HepG2 (cell line): Measurements from ENCODE around the gene TMEM86B. TPM values are rescaled to one million over a fixed set of nuclear protein-coding genes. Genes with fewer than 3 reads are reported as not detected.

Experiments used
- ATAC-seq: fragments of 200-7000 bp; cut with Tn5 transposase; 3 replicates; pipeline ENCODE4 v1.9.1; 2020; ENCODE audit warnings: mild to moderate bottlenecking, moderate library complexity
- BruUV-seq: library from RNA; stranded (reverse); fragments of 400-500 nt; replicated peaks from 2 replicates; lab custom pipeline; 2021; lab: Mats Ljungman, UMichigan
- CTCF ChIA-PET: fragments of 300-600 bp; formaldehyde crosslinking; extraction: SDS; loops from one replicate; lab custom pipeline; 2021; ENCODE audit warnings: low total read pairs, inconsistent platforms, low intra/inter-chr PET ratio; lab: Yijun Ruan, JAX
- POLR2A ChIA-PET: fragments of 350-600 bp; sonication (Branson Sonifier 250); formaldehyde crosslinking; loops from one replicate; lab custom pipeline; 2020; ENCODE audit warnings: antibody characterized with exemption, inconsistent platforms; lab: Yijun Ruan, JAX
- DNase-seq: peaks from one replicate; pipeline ENCODE4 v3.0.0-alpha.2; 2015; ENCODE audit warnings: low spot score
- FAIRE-seq: peaks from 3 replicates; lab custom pipeline; 2011; peaks lifted over from hg19 to GRCh38; lab: Jason Lieb, UNC
- H2AFZ ChIP-seq: one replicate; pipeline ENCODE4 v1.6.1; 2011; ENCODE audit warnings: low read length, inconsistent platforms
- H3K27ac ChIP-seq: fragments of 300-600 bp; 3 replicates; pipeline ENCODE4 v1.8.0; 2011; ENCODE audit warnings: mixed run types, mild to moderate bottlenecking, mixed read lengths, low read length, inconsistent platforms; ENCODE audit not compliant: insufficient read depth; ENCODE audit errors: extremely low read length
- H3K27me3 ChIP-seq, 2 experiments: fragments of 200-600 bp in 1 of 2; 2 replicates in 1 of 2; 3 replicates in 1 of 2; pipeline versions ENCODE4 v1.6.0 to v1.8.0; 2011; ENCODE audit warnings: low read length in 2 of 2, mild to moderate bottlenecking in 2 of 2, moderate library complexity in 2 of 2, inconsistent platforms in 1 of 2; ENCODE audit not compliant: insufficient read depth in 2 of 2, control insufficient read depth in 1 of 2
- H3K36me3 ChIP-seq, 2 experiments: fragments of 200-600 bp in 1 of 2; replicated peaks in 1 of 2; 2 replicates in 1 of 2; 3 replicates in 1 of 2; pipeline versions ENCODE4 v1.5.1 to v1.8.0; 2011; ENCODE audit warnings: low read length in 2 of 2, inconsistent platforms in 1 of 2; ENCODE audit not compliant: insufficient read depth in 2 of 2, control insufficient read depth in 1 of 2
- H3K4me1 ChIP-seq: 2 replicates; pipeline ENCODE4 v1.5.1; 2012; ENCODE audit warnings: low read length, inconsistent platforms; ENCODE audit not compliant: insufficient read depth
- H3K4me2 ChIP-seq: 2 replicates; pipeline ENCODE4 v1.6.0; 2011; ENCODE audit warnings: low read depth, low read length, inconsistent platforms
- H3K4me3 ChIP-seq, 3 experiments: fragments of 200-600 bp in 1 of 3; sonication (generic), shearing (Covaris generic) in 1 of 3; replicated peaks in 1 of 3; 2 replicates each; pipeline ENCODE4 v1.5.1; 2011 to 2016; ENCODE audit warnings: low read length in 3 of 3, inconsistent platforms in 2 of 3, low read depth in 2 of 3, mild to moderate bottlenecking in 2 of 3, control low read depth in 1 of 3, mixed read lengths in 1 of 3; ENCODE audit not compliant: insufficient read depth in 1 of 3
- H3K79me2 ChIP-seq: one replicate; pipeline ENCODE4 v1.6.1; 2011; ENCODE audit warnings: low read length, inconsistent platforms; ENCODE audit not compliant: insufficient read depth
- H3K9ac ChIP-seq: 2 replicates; pipeline ENCODE4 v1.6.0; 2011; ENCODE audit warnings: mild to moderate bottlenecking, low read depth, low read length, inconsistent platforms; ENCODE audit not compliant: insufficient read depth
- H3K9me3 ChIP-seq: 2 replicates; pipeline ENCODE4 v1.5.1; 2012; ENCODE audit warnings: mild to moderate bottlenecking, low read length
- H4K20me1 ChIP-seq: 2 replicates; pipeline ENCODE4 v1.6.0; 2011; ENCODE audit warnings: inconsistent platforms, mild to moderate bottlenecking, low read length, moderate library complexity; ENCODE audit not compliant: insufficient read depth
- CREM ChIP-seq, 2 experiments: sonication (generic) in 1 of 2; formaldehyde crosslinking in 1 of 2; IDR thresholded peaks; 2 replicates each; pipeline versions ENCODE4 v1.4.0 to v1.6.1; 2016 to 2020; ENCODE audit warnings: antibody characterized with exemption in 1 of 2, mild to moderate bottlenecking in 1 of 2, missing genetic modification reagents in 1 of 2
- EEA1 ChIP-seq: sonication (generic); formaldehyde crosslinking; IDR thresholded peaks from 2 replicates; pipeline ENCODE4 v1.5.1; 2020; ENCODE audit warnings: mild to moderate bottlenecking, missing genetic modification reagents, borderline replicate concordance
- GATAD1 ChIP-seq: IDR thresholded peaks from 2 replicates; pipeline ENCODE4 v1.6.1; 2016; ENCODE audit warnings: missing genetic modification reagents, missing compliant biosample characterization
- HNF4A ChIP-seq: sonication (generic); formaldehyde crosslinking; IDR thresholded peaks from 2 replicates; pipeline ENCODE4 v1.4.0; 2020; ENCODE audit warnings: missing genetic modification reagents
- HNRNPL ChIP-seq: fragments of 200-400 bp; formaldehyde crosslinking; IDR thresholded peaks from 2 replicates; pipeline ENCODE4 v1.6.1; 2017; ENCODE audit warnings: mild to moderate bottlenecking, low read depth, low read length
- RBAK ChIP-seq: sonication (generic); formaldehyde crosslinking; IDR thresholded peaks from 2 replicates; pipeline ENCODE4 v1.5.1; 2020; ENCODE audit warnings: mild to moderate bottlenecking, missing genetic modification reagents
- SP2 ChIP-seq: sonication (generic); formaldehyde crosslinking; IDR thresholded peaks from 2 replicates; pipeline ENCODE4 v1.5.1; 2020; ENCODE audit warnings: mild to moderate bottlenecking, missing genetic modification reagents
- THRA ChIP-seq: sonication (generic); formaldehyde crosslinking; IDR thresholded peaks from 2 replicates; pipeline ENCODE4 v1.4.0; 2020; ENCODE audit warnings: missing genetic modification reagents, borderline replicate concordance
- ZNF546 ChIP-seq: sonication (generic); formaldehyde crosslinking; conservative IDR thresholded peaks from 2 replicates; pipeline ENCODE4 v1.8.1; 2023; ENCODE audit warnings: mild to moderate bottlenecking, missing genetic modification reagents
- ZNF646 ChIP-seq: sonication (generic); formaldehyde crosslinking; IDR thresholded peaks from 2 replicates; pipeline ENCODE4 v1.9.0; 2021; ENCODE audit warnings: mild to moderate bottlenecking, missing genetic modification reagents
- ZNF670 ChIP-seq: sonication (generic); formaldehyde crosslinking; IDR thresholded peaks from 2 replicates; pipeline ENCODE4 v1.8.0; 2022; ENCODE audit warnings: mild to moderate bottlenecking, missing genetic modification reagents, borderline replicate concordance
- ZNF724P ChIP-seq: sonication (generic); formaldehyde crosslinking; IDR thresholded peaks from 2 replicates; pipeline ENCODE4 v1.8.0; 2022; ENCODE audit warnings: missing genetic modification reagents, borderline replicate concordance
- ZSCAN20 ChIP-seq: sonication (generic); formaldehyde crosslinking; IDR thresholded peaks from 2 replicates; pipeline ENCODE4 v1.4.0; 2020; ENCODE audit warnings: missing genetic modification reagents, mild to moderate bottlenecking, borderline replicate concordance
- WGBS: methylation state at CpG from one replicate; pipeline ENCODE4 v1.1.6; 2017; ENCODE audit warnings: low lambda C conversion rate; 5-methylcytosine and 5-hydroxymethylcytosine counted together
- in situ Hi-C: cut with HindIII; loops from 2 replicates; pipeline ENCODE4 v1.10.0; 2017; ENCODE audit warnings: low pct_unique_long_range_greater_than_20kb; ENCODE audit not compliant: extremely low pct_ligation_motif_present
- intact Hi-C: fragments of 100-400 bp; cut with micrococcal nuclease; formaldehyde crosslinking; loops from one replicate; pipeline ENCODE4 v1.10.0; 2022; ENCODE audit not compliant: unreplicated experiment
- polyA plus RNA-seq, 8 experiments: library from polyadenylated mRNA; depleted of rRNA in 3 of 8; stranded (reverse) in 7 of 8; unstranded in 1 of 8; fragments of >200 nt; fragmentation: Illumina TruSeq in 4 of 8; extraction: Trizol in 4 of 8; gene quantifications; 2 replicates each; pipeline versions ENCODE4 v1.2.1 to v1.2.3, GENCODE V29; 2011 to 2016; ENCODE audit warnings: low read depth in 4 of 8, missing spikeins in 1 of 8, mixed read lengths in 1 of 8; ENCODE audit not compliant: insufficient read depth in 1 of 8
- total RNA-seq, 5 experiments: library from RNA; depleted of rRNA; stranded (reverse); fragments of >200 nt; fragmentation: Illumina TruSeq; extraction: Trizol; gene quantifications; 2 replicates each; pipeline ENCODE4 v1.2.3, GENCODE V29; 2016; ENCODE audit warnings: low read depth in 1 of 5

Gene TMEM86B
- total and polyA plus RNA-seq, 2 of the 13 experiments (the other 11 are each of a cell fraction or from before 2014, with no cell fraction given), result 7.7 to 9.6 TPM

GRCh38 chr19:55208880-55209692, 19.5 kb downstream of the TMEM86B start, which contains the start of gene PTPRH:
Gene PTPRH, minus strand, starts transcription at chr19:55209501. Its CDS starts 68 bp downstream, at chr19:55209433.
- BruUV-seq, result no TSS peak
- no peak within 1 kb of the TSS for H2AFZ ChIP-seq
- CTCF ChIA-PET, result no interaction called here
- intact Hi-C loops (no loop called here), in situ Hi-C loops (no loop called here)
- H3K4me1 ChIP-seq, result peaks cover 73% of the 10 kb centered on the region
- ATAC-seq (peak; percentile 19), DNase-seq (no peak), FAIRE-seq (no peak)
- peak within 1 kb of the TSS; percentile 84 for H3K9ac ChIP-seq
- peaks cover 14% of the 10 kb centered on the region for H3K79me2 ChIP-seq
- peak within 1 kb of the TSS; percentile 93 for H3K4me2 ChIP-seq
- H3K9me3 ChIP-seq, result no peaks in the 10 kb centered on the region
- H3K27me3 ChIP-seq, result no peaks in the 10 kb centered on the region; a peak in 1 of 5 replicates
- H3K4me3 ChIP-seq, result peak within 1 kb of the TSS; percentile 21 to 69 (median 44); a peak in 4 of 6 replicates
- no peaks in the 10 kb centered on the region for H4K20me1 ChIP-seq
- WGBS, result 2% methylated on average over 9 of the region's 18 CpGs
- POLR2A ChIA-PET, result interaction anchor here (0.9 to 3.3 kb wide), 17 partner anchors 10 to 344 kb away, joined by 3 to 43 read pairs (median 4); partner anchors contain the start of genes HSPBP1, ISOC2, KMT5C and PPP6R1
- H3K27ac ChIP-seq, result peak within 1 kb of the TSS; percentile 85
- peaks cover 6 to 18% of the 10 kb centered on the region in 2 experiments; a peak in 4 of 5 replicates for H3K36me3 ChIP-seq
- 0 out of 2 replicates have a peak, but pooled peaks have one; percentile 7 for TF ChIP-seq ZNF724P (CRISPR knock-in tag)
- no peak for TF ChIP-seq ZNF646 (CRISPR knock-in tag)
- TF ChIP-seq ZNF546 (CRISPR knock-in tag), result no peak
- peak; percentile 47; the same call in 1 of the 2 replicates for TF ChIP-seq HNF4A (CRISPR knock-in tag)
- TF ChIP-seq GATAD1 (CRISPR knock-in tag), result 0 out of 2 replicates have a peak, but pooled peaks have one; percentile 45
- TF ChIP-seq THRA (CRISPR knock-in tag), result no peak
- TF ChIP-seq EEA1 (CRISPR knock-in tag), result peak; percentile 33; the same call in 1 of the 2 replicates
- TF ChIP-seq HNRNPL, result 0 out of 2 replicates have a peak, but pooled peaks have one; percentile 32
- TF ChIP-seq SP2, result no peak
- peak; percentile 55; the same call in 1 of the 2 replicates for TF ChIP-seq ZNF670
- TF ChIP-seq RBAK (CRISPR knock-in tag), result no peak
- TF ChIP-seq CREM (IDR thresholded peaks at IDR 0.05), result no peak; the same call in 1 of the 2 replicates
- no peak for TF ChIP-seq CREM (CRISPR knock-in tag; IDR thresholded peaks at IDR 0.05)
- TF ChIP-seq ZSCAN20 (CRISPR knock-in tag), result no peak
